Lower lobe of right lung (tissue), 2 donors: Measurements from ENCODE around the gene PCDH12. TPM values are rescaled to one million over a fixed set of nuclear protein-coding genes. Genes with fewer than 3 reads are reported as not detected.

ENCODE experiments used
- ATAC-seq, 2 donors: fragments of 200-7000 bp; cut with Tn5 transposase; one replicate each; pipeline ENCODE4 v1.9.1; 2020 to 2022; ENCODE audit warnings: mild to moderate bottlenecking in 2 of 2, moderate library complexity in 2 of 2
- DNase-seq: peaks from one replicate; pipeline ENCODE4 v3.0.0-alpha.2; 2020
- H3K27ac ChIP-seq: fragments of 200-600 bp; one replicate; pipeline ENCODE4 v1.8.0; 2022
- H3K27me3 ChIP-seq: fragments of 200-600 bp; one replicate; pipeline ENCODE4 v1.8.0; 2022; ENCODE audit warnings: low read depth
- H3K36me3 ChIP-seq: fragments of 200-600 bp; one replicate; pipeline ENCODE4 v1.8.0; 2022; ENCODE audit warnings: mild to moderate bottlenecking
- H3K4me1 ChIP-seq: fragments of 200-600 bp; one replicate; pipeline ENCODE4 v1.8.0; 2022
- H3K4me3 ChIP-seq: fragments of 200-600 bp; one replicate; pipeline ENCODE4 v1.8.0; 2022; ENCODE audit warnings: mild to moderate bottlenecking
- H3K9me3 ChIP-seq: fragments of 200-600 bp; one replicate; pipeline ENCODE4 v1.8.0; 2022
- intact Hi-C: fragments of 100-400 bp; cut with DNase I; formaldehyde crosslinking; loops from one replicate; pipeline ENCODE4 v1.11.0; 2022
- total RNA-seq: library from RNA; stranded (reverse); fragmentation: NEBNext Ultra II Directional; extraction: Animal tissue kit (Norgen Biotek cat#: 25700); gene quantifications from one replicate; pipeline ENCODE4 v1.2.1, GENCODE V29; 2021
- TF ChIP-seq, protein P1 (sequence below): fragments of 200-600 bp; IDR thresholded peaks from one replicate; pipeline ENCODE4 v1.8.0; 2022; ENCODE audit warnings: antibody characterized with exemption, mild to moderate bottlenecking
- donor health status: DM: no; HTN: yes; CAD: no; lungs with severe emphysema.

The PCDH12 gene
- total RNA-seq, 1 donor from 2014 or later = 14.9 TPM

DNA sequence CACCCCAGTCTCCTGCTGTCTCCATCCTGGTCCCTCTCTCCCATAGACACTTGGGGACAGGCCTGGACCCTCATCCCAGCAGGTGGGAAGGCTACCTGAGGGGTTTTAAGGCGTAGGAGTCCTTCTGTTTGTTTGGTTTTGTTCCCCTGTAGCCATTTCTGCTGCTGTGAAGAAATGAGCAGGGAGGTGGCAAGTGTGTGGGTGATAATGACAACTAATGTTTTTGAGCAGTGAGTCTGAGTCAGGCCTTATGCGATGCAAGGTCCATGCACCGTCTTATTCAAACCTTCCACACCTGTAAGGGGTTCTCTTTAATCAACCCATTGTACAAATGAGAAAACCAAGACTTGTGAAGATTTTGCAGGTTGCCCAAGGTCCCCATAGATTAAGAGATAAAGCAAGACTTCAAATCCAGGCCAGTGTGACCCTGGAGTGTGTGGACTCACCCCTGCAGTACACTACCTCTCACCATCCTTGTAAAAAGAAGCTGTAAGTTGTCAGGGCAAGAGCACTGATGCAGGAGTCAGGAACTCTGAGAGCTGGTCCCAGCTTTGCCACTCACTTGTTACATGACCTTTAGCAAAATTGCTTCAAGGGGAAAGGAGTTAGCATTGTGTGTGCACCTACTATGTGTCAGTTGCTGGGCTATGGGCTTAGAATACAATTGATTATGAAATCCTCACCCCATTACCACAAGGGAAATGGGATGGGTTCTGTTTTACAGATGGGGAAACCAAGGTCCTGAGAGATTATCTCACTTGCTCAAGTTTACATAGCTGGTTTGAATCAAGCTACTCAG lies 7.6 kb downstream of the PCDH12 start:
- H3K27ac ChIP-seq = no peak overlapping the region
- H3K9me3 ChIP-seq = no peaks in the 10 kb centered on the region
- TF ChIP-seq, protein P1, sequence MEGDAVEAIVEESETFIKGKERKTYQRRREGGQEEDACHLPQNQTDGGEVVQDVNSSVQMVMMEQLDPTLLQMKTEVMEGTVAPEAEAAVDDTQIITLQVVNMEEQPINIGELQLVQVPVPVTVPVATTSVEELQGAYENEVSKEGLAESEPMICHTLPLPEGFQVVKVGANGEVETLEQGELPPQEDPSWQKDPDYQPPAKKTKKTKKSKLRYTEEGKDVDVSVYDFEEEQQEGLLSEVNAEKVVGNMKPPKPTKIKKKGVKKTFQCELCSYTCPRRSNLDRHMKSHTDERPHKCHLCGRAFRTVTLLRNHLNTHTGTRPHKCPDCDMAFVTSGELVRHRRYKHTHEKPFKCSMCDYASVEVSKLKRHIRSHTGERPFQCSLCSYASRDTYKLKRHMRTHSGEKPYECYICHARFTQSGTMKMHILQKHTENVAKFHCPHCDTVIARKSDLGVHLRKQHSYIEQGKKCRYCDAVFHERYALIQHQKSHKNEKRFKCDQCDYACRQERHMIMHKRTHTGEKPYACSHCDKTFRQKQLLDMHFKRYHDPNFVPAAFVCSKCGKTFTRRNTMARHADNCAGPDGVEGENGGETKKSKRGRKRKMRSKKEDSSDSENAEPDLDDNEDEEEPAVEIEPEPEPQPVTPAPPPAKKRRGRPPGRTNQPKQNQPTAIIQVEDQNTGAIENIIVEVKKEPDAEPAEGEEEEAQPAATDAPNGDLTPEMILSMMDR = no peak
- ATAC-seq (no peak), DNase-seq (no peak)
- no peak overlapping the region for H3K4me3 ChIP-seq
- peaks cover 32% of the 10 kb centered on the region for H3K4me1 ChIP-seq
- H3K36me3 ChIP-seq = peaks cover 22% of the 10 kb centered on the region
- no peaks in the 10 kb centered on the region for H3K27me3 ChIP-seq
- intact Hi-C loops = loop anchor here (10.0 kb wide), 1 partner anchor 256 kb away; no protein-coding TSS in a partner anchor

DNA sequence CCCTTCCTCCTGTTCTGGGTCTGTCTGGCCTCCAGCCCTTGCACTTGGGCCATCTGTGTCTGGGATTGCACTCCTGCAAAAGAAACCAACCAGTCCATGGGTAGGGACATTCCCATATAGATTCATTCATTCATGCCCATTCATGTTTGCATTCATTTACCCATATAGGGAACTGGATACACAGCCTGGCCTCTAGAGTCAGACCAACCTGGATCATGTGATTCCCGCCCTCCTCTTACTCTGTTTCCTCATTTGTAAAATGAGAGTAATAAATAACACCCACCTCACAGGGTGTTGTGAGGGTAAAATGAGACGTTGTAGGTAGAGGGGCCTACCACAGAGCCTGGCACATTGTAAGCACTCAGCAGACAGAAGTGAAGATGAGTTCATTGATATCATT lies 8.5 kb downstream of the PCDH12 start:
- peaks cover 22% of the 10 kb centered on the region for H3K36me3 ChIP-seq
- DNase-seq (no peak), ATAC-seq (no peak)
- H3K4me1 ChIP-seq = peaks cover 37% of the 10 kb centered on the region
- no peak overlapping the region for H3K27ac ChIP-seq
- no peak overlapping the region for H3K4me3 ChIP-seq
- no peaks in the 10 kb centered on the region for H3K27me3 ChIP-seq
- TF ChIP-seq, protein P1 = no peak
- H3K9me3 ChIP-seq = no peaks in the 10 kb centered on the region
- intact Hi-C loops = no loop called here

DNA sequence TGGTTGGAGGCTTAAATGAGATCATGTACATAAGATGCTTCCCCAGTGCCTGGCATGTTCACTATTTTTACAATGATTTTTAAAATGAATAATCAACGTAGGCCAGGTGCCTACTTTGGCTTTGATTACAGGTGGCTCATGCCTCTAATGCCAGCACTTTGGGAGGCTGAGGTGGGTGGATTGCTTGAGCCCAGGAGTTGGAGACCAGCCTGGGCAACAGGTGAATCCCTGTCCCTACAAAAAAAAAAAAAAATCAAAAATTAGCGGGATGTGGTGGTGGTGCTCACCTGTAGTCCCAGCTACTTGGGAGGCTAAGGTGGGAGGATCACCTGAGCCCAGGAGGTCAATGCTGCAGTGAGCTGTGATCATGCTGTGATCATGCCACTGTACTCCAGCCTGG lies 9.2 kb downstream of the PCDH12 start:
- no peak for DNase-seq
- Histone ChIP-seq H3K4me1 (peaks cover 37% of the 10 kb centered on the region), H3K27me3 (no peaks in the 10 kb centered on the region), H3K27ac (no peak overlapping the region), H3K4me3 (no peak overlapping the region), H3K36me3 (peaks cover 28% of the 10 kb centered on the region), H3K9me3 (no peaks in the 10 kb centered on the region)
- intact Hi-C loops = no loop called here
- no peak for ATAC-seq
- TF ChIP-seq, protein P1 = no peak

DNA sequence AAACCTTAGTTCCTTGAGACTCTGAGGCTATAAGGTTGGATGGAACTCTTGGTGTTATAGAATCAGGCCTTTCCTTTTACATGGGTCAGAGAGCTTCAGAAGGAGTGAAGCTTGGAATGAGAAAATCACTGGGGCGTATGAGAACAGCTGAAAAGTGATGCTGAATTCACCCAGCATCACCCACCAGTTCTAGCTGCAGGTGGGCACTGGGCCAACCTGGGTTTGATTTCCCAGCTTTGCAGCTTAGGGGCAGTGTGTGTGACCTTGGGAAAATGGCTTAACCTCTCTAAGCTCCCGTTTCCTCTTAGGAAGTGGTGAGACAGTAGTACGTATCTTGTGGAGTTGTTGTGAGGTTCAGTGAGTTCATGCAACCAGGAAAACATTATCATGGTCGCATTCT lies 10.7 kb downstream of the PCDH12 start:
- no peak overlapping the region for H3K4me3 ChIP-seq
- no peaks in the 10 kb centered on the region for H3K9me3 ChIP-seq
- H3K36me3 ChIP-seq = peaks cover 25% of the 10 kb centered on the region
- no peak overlapping the region for H3K27ac ChIP-seq
- no peak for ATAC-seq
- no peaks in the 10 kb centered on the region for H3K27me3 ChIP-seq
- DNase-seq = no peak
- TF ChIP-seq, protein P1 = no peak
- intact Hi-C loops = no loop called here
- H3K4me1 ChIP-seq = peaks cover 43% of the 10 kb centered on the region

DNA sequence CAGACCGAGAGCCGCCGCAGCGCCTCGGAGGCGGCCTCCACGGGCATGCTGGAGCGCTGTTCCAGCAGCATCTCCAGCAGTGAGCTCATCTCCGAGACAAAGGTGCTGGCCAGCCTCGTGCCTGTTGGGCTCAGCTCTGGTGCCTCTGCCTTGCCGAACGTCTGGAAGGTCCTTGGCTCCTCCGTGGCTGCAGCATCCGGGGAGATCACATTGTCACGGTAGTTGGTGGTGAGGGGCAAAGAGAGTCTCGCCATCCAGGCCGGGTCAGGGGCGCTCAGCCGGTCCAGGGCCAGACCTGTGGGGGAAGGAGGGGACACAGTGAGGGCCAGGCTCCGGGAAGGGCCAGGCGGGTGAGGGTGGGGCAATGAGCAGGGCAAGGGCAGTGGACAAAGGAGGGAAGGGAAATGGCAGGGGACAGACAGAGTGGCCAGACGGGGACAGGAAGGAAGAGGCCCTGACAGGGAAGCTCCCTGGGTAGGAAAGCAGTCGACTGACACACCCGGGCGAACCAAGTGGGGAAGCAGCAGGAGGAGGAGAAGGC lies 12.4 kb downstream of the PCDH12 start:
- peak; percentile 40 to 62 for ATAC-seq
- H3K4me3 ChIP-seq = no peak overlapping the region
- no peaks in the 10 kb centered on the region for H3K27me3 ChIP-seq
- TF ChIP-seq, protein P1 = no peak
- intact Hi-C loops = no loop called here
- no peak for DNase-seq
- no peaks in the 10 kb centered on the region for H3K9me3 ChIP-seq
- H3K4me1 ChIP-seq = peaks cover 52% of the 10 kb centered on the region
- H3K27ac ChIP-seq = peak overlapping the region; percentile 58
- H3K36me3 ChIP-seq = peaks cover 22% of the 10 kb centered on the region
